PC-9 (cell line): Measurements from ENCODE around the gene INO80E.

Source experiments
- EZH2 ChIP-seq: fragments of 200-600 bp; sonication (generic); IDR thresholded peaks from 2 replicates; pipeline ENCODE4 v1.8.0; 2017; ENCODE audit warnings: antibody characterized with exemption, low read depth
- TF ChIP-seq, protein P1 (sequence below): fragments of 200-600 bp; sonication (generic); conservative IDR thresholded peaks from 2 replicates; pipeline ENCODE4 v1.6.1; 2017; ENCODE audit warnings: mixed run types, antibody characterized with exemption, mild to moderate bottlenecking, moderate library complexity

DNA sequence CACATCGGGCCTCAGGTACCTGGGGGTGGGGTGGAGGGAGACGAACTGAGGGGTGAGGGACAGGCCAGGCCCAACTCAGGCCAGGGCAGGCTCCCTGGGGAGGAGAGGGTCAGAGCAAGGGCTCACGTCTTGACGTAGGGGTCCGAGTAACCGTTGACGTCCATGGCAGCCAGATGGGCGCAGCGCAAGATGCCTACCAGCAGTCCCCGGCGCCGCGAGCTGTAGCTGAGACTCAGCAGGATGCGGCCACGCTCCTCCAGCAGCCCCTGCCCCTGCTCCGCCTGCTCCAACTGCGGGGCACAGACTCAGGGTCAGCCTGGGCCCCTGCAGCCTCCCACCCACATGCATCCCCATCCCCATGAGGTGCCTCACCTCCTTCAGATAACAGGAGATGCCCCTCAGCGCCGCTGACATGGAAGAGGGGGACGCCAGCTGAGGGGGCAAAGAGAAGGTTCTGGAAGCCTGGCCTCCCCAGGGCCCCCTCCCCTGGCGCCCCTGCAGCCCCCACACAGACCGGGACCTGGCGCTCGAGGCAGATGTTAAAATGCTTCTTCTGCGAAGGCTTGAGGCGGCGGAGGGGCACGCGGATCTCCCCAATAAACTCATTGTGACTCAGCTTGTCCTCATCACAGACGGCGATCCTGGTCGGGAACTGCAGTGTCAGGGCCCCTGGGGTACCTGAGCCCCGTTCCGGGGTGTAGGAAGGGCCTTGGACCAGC lies 10.8 kb downstream of the INO80E start:
- TF ChIP-seq, protein P1, sequence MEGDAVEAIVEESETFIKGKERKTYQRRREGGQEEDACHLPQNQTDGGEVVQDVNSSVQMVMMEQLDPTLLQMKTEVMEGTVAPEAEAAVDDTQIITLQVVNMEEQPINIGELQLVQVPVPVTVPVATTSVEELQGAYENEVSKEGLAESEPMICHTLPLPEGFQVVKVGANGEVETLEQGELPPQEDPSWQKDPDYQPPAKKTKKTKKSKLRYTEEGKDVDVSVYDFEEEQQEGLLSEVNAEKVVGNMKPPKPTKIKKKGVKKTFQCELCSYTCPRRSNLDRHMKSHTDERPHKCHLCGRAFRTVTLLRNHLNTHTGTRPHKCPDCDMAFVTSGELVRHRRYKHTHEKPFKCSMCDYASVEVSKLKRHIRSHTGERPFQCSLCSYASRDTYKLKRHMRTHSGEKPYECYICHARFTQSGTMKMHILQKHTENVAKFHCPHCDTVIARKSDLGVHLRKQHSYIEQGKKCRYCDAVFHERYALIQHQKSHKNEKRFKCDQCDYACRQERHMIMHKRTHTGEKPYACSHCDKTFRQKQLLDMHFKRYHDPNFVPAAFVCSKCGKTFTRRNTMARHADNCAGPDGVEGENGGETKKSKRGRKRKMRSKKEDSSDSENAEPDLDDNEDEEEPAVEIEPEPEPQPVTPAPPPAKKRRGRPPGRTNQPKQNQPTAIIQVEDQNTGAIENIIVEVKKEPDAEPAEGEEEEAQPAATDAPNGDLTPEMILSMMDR = no peak
- TF ChIP-seq EZH2 = no peak
